ENCODE results near the gene PLPP7.
"Not testable (repeated sequence)": the region's sequence is repeated elsewhere in the genome, so short reads cannot be mapped to it uniquely, and the experiment has no call there.

Gene PLPP7

GRCh38 chr9:131304676-131305355 lies 15.3 kb downstream of the PLPP7 start:
- FAIRE-seq = no peak

GRCh38 chr9:131306397-131307004 lies 17.0 kb downstream of the PLPP7 start:
- no peak for FAIRE-seq

DNA sequence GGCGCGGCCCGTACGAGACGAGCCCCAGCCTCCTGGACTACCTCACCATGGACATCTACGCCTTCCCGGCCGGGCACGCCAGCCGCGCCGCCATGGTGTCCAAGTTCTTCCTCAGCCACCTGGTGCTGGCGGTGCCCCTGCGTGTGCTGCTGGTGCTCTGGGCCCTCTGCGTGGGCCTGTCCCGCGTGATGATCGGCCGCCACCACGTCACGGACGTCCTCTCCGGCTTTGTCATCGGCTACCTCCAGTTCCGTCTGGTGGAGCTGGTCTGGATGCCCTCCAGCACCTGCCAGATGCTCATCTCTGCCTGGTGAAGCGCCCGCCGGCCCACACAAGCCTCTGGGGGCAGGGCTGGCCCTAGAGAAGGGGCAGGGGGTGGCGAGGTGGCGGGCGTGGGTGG lies 18.5 kb downstream of the PLPP7 start:
- no peak for FAIRE-seq

DNA sequence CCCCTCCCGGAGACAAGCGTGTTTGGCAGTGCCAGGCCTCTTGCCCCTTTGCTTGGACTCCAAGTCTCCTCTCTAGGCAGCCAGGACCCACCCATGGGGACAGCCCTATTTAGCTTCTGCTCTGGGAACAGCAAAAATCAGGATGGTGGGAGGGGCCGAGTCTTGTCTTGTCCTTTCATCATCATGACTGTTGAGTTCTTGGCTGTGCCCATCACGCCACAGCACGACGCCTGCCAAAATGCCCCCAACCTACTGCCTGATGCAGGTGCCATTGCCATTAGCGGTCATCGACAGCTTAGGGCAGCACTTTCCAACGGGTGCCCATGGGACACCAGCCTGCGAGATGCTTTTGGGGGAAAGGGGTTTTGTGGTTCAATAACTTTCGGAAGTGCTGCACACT lies 18.9 kb downstream of the PLPP7 start:
- no peak for FAIRE-seq

DNA sequence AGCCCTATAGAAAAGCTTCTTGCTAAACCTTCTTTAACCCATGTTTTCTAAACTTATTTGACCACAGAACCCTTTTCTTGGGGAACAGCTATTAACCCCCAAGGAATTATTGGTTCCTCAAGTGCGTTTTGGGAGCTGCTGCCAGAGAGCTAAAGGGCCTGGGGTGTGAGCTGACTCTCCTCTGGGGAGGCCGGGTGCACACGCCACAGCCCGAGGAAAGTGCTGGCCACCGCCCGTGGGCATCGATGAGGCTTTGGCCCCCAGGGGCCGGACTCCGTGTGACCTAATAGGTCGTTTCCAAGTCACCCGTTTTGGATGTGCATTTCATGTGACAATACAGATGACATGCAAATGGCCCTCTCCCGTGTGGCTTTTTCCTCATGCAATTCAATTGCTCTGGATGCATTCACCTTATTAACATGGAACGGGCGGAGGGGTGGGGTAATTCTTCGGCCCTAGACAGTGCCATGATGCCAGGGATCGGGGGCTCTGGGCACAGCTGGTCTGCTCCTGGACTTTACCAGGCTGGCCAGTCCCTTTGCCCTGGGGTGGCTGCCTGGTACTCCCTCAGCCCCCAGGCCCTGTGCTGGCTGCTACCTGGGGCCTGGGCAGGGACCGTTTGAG lies 19.5 kb downstream of the PLPP7 start:
- no peak for FAIRE-seq

DNA sequence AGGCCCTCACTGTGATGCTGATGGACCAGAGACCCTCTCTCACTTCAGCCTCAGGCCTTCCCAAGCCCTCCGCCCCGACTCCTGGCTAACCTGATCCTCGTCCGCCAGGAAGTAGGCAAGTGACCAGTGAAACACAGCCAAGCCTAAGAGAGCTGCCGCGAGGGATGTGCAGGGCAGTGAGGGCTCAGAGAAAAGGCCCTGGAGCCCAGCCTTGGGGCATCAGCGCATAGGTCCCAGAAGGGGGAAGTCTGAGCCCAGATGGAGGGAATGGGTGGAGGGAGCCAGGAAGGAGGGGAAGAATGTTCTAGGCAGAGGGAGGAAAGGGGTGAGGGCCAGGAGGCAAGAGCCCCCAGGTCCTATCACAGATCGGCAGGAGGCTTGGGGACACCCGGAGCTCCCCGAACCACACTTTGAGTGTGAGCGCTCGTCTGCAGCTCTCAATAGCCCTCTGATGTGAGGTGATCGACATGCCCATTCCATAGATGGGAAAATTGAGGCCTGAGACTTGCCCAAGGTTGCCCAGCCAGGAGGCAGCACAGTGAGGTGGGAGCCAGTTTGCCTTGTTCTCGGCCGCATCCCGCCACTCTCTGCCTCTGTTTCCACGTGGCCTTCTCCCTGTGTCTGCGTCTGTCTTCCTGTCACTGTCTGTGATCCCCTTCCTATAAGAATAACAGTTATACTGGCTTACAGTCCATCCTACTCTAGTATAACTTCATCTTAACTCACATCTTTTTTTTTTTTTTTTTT lies 20.2 kb downstream of the PLPP7 start:
- no peak for FAIRE-seq

- FAIRE-seq = no peak
Observed at GRCh38 chr9:131310833-131311554, 21.5 kb downstream of the PLPP7 start.

DNA sequence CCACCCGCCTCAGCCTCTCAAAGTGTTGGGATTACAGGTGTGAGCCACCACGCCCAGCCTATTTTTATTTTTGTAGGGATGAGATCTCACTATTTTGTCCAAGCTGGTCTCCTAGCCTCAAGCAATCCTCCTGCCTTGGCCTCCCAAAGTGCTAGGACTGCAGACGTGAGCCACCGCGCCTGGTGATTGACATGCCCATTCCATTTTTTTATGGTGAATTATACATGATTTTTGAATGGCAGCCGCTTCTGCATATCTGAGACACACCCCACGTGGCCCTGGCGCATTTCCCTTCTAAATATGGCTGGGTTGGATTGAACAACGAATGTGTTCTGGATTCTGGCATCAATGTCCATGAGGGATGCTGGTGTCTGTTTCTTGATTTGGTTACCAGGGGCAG lies 22.7 kb downstream of the PLPP7 start:
- FAIRE-seq = no peak

- FAIRE-seq = no peak
Observed at GRCh38 chr9:131312822-131313770, 23.6 kb downstream of the PLPP7 start.

- FAIRE-seq = no peak
Observed at GRCh38 chr9:131318231-131319085, 28.9 kb downstream of the PLPP7 start.

DNA sequence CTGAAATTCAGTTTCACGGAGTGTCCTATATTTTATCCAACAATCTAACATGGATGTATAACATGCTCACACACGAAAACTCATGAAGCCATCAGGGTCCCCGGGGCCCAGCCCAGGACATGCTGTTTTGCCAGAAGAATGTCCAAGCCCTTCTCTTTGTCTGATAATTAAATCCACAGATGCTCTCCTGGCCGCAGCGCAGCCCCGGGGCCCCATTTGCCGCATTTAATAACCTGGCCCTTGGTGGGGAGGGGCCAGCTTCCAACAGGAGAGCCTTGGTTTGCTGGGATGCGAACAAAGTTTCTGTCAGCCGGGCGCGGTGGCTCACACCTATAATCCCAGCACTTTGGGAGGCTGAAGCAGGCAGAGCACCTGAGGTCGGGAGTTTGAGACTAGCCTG lies 30.0 kb downstream of the PLPP7 start:
- FAIRE-seq = no peak

GRCh38 chr9:131320031-131320685 lies 30.6 kb downstream of the PLPP7 start:
- no peak for FAIRE-seq

GRCh38 chr9:131323629-131324028 lies 34.1 kb downstream of the PLPP7 start:
- FAIRE-seq = no peak

DNA sequence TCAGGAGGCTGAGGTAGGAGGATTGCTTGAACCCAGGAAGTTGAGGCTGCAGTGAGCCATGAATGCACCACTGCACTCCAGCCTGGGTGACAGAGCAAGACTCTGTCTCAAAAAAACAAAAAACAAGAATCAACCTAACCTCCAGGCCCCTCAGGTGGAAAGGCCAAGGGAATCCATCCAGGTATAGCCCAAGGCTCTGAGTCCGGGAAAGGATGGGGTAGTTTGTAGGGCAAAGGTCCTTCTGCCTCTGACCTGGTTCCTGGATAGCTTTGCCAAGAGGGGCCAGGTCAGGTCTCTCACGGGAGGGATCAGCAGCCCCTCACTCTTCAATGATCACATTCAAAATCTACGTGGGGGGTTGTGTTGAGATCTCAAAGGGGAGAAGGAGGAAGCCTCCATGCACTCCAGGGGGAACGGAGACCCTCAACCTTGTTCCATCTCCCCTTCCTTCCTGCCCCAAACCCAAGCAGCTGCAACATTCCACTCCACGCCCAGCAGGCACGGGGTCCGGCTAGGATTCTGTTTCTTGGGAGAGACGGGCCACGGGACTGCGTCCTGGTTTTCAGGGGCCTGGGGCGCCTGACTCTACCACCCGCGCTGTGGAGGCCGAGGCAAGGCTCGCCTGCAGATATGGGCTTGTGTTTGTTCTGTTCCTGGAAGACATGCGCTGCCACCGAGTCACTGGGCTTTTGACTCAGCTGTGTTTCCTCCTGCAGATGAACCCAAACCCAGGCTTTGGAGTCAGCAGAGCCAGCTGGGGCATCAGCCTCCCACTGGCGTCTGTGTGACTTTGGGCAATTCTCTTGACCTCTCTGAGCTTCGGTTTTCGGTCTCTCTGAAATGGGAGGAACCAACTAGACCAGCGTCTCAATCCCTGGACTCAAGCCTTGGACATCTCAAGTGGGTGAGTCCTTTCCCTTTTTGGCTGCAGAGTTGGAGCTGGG lies 35.5 kb downstream of the PLPP7 start:
- FAIRE-seq = no peak

DNA sequence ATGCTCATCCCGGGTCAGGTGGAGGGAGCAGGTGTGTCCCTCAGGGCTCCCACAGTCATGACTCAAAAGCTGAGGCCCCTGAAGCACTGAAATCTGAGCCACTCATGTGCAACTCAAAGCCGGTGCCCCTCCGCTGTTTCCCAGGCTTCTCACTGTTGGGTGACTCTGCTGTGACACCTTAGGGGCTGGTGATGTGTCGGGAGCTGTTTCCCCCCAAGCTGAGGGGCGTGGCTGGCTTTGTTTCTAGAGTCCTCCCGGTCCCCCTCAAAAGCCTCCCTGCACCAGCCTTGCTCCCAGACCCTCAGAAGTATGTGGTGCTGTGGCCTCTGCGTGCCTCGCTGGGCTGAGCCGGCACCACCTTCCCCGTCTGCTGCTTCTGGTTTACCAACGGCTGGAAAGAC lies 39.7 kb downstream of the PLPP7 start:
- no peak for FAIRE-seq

- no peak for FAIRE-seq
Observed at GRCh38 chr9:131330814-131331600, 41.5 kb downstream of the PLPP7 start.

GRCh38 chr9:131331996-131332395 lies 42.5 kb downstream of the PLPP7 start:
- FAIRE-seq = not testable (repeated sequence)

Data from colon (tissue), 2 donors.